MCF 10A (cell line): Measurements from ENCODE around the gene YLPM1. TPM values are rescaled to one million over a fixed set of nuclear protein-coding genes. Genes with fewer than 3 reads are reported as not detected.

ENCODE experiments used
- BruUV-seq: library from RNA; stranded (reverse); fragments of 400-500 nt; replicated peaks from 2 replicates; lab custom pipeline; 2021; lab: Mats Ljungman, UMichigan
- CTCF ChIA-PET: fragments of 300-600 bp; sonication (Branson Sonifier 250); formaldehyde crosslinking; extraction: SDS; loops from one replicate; lab custom pipeline; 2021; ENCODE audit warnings: antibody characterized with exemption, inconsistent platforms; lab: Yijun Ruan, JAX
- POLR2A ChIA-PET: fragments of 300-600, 350-650 bp; sonication (Branson Sonifier 250); formaldehyde crosslinking; extraction: SDS; loops from one replicate; lab custom pipeline; 2020; ENCODE audit warnings: antibody characterized with exemption, inconsistent platforms; lab: Yijun Ruan, JAX
- DNase-seq: peaks from one replicate; pipeline ENCODE4 v3.0.0-alpha.2; 2018; ENCODE audit not compliant: unreplicated experiment
- H3K27ac Mint-ChIP-seq: one replicate; pipeline ENCODE4 v1.8.0; 2022; ENCODE audit warnings: mild to moderate bottlenecking, low read depth, mixed read lengths; ENCODE audit not compliant: unreplicated experiment
- H3K27me3 Mint-ChIP-seq: one replicate; pipeline ENCODE4 v1.8.0; 2022; ENCODE audit warnings: mixed read lengths; ENCODE audit not compliant: insufficient read depth, unreplicated experiment
- H3K36me3 Mint-ChIP-seq: one replicate; pipeline ENCODE4 v1.8.0; 2022; ENCODE audit warnings: mild to moderate bottlenecking, moderate library complexity, mixed read lengths; ENCODE audit not compliant: insufficient read depth, unreplicated experiment
- H3K4me1 Mint-ChIP-seq: one replicate; pipeline ENCODE4 v1.8.0; 2022; ENCODE audit warnings: mixed read lengths; ENCODE audit not compliant: insufficient read depth, unreplicated experiment
- H3K4me3 Mint-ChIP-seq: one replicate; pipeline ENCODE4 v1.8.0; 2022; ENCODE audit warnings: mild to moderate bottlenecking, moderate library complexity, mixed read lengths; ENCODE audit not compliant: unreplicated experiment
- H3K9me3 Mint-ChIP-seq: one replicate; pipeline ENCODE4 v1.8.0; 2022; ENCODE audit warnings: mixed read lengths; ENCODE audit not compliant: unreplicated experiment
- intact Hi-C: fragments of 100-400 bp; cut with micrococcal nuclease; formaldehyde crosslinking; loops from 2 replicates; pipeline ENCODE4 v1.14.1; 2022
- total RNA-seq: library from RNA; stranded (reverse); gene quantifications from 2 replicates; pipeline ENCODE4 v1.2.3, GENCODE V29; 2022
- TF ChIP-seq, protein P1 (sequence below): fragments of 200-600 bp; IDR thresholded peaks from one replicate; pipeline ENCODE4 v1.8.0; 2022; ENCODE audit warnings: antibody characterized with exemption, mild to moderate bottlenecking; ENCODE audit not compliant: unreplicated experiment

Gene YLPM1
- total RNA-seq, 1 experiment from 2014 or later: 40.5 TPM

DNA sequence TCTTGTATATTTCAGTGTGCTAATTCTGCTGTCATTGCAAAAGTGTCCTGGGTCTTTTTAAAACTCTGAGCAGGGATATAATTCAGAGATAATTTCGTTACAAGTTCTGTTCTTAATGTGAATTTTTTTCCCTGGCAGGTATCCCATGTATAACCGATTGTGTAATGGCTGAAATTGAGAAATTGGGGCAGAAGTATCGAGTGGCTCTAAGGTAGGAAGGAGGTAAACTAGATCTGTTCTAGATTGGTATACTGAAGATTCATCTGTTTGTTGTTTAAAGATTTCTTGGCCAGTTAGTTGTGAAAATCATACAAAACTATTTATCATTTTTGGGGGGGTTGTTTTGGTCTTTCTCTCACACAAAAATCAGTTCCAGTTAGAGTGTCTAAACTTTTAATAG lies 40.0 kb upstream of the YLPM1 start:
- H3K27ac Mint-ChIP-seq: no peak overlapping the region
- POLR2A ChIA-PET: no interaction called here
- H3K4me1 Mint-ChIP-seq: no peaks in the 10 kb centered on the region
- no peak overlapping the region for H3K4me3 Mint-ChIP-seq
- TF ChIP-seq, protein P1, sequence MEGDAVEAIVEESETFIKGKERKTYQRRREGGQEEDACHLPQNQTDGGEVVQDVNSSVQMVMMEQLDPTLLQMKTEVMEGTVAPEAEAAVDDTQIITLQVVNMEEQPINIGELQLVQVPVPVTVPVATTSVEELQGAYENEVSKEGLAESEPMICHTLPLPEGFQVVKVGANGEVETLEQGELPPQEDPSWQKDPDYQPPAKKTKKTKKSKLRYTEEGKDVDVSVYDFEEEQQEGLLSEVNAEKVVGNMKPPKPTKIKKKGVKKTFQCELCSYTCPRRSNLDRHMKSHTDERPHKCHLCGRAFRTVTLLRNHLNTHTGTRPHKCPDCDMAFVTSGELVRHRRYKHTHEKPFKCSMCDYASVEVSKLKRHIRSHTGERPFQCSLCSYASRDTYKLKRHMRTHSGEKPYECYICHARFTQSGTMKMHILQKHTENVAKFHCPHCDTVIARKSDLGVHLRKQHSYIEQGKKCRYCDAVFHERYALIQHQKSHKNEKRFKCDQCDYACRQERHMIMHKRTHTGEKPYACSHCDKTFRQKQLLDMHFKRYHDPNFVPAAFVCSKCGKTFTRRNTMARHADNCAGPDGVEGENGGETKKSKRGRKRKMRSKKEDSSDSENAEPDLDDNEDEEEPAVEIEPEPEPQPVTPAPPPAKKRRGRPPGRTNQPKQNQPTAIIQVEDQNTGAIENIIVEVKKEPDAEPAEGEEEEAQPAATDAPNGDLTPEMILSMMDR: no peak
- no peak for DNase-seq
- no TSS peak for BruUV-seq
- no peaks in the 10 kb centered on the region for H3K27me3 Mint-ChIP-seq
- intact Hi-C loops: no loop called here
- H3K36me3 Mint-ChIP-seq: peaks cover 68% of the 10 kb centered on the region
- no peaks in the 10 kb centered on the region for H3K9me3 Mint-ChIP-seq
- CTCF ChIA-PET: interaction anchor here (0.6 kb wide), 1 partner anchor 40 kb away, joined by 3 read pairs; the partner anchor contains the start of gene YLPM1

DNA sequence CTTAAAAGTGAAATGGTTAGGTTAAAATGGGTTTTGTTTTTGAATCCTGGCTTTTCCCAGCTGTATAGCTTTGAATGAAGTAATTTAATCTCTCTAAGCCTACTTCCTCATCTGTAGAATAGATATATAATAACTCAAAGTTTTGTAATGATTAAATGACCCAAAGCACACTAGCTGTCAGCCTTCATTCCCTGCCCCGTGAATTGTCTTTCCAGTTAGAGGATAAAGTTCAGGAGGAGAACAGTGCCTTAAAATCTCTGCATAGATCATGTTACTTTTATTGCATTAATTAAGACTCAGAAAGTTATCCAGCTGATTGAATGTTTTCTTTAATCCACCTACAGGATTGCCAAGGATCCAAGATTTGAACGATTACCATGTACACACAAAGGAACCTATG lies 30.7 kb upstream of the YLPM1 start:
- ChIA-PET CTCF (no interaction called here), POLR2A (interaction anchor here (0.6 kb wide), 1 partner anchor 160 kb away, joined by 6 read pairs; no protein-coding TSS in a partner anchor)
- TF ChIP-seq, protein P1: no peak
- H3K27me3 Mint-ChIP-seq: no peaks in the 10 kb centered on the region
- no TSS peak for BruUV-seq
- H3K27ac Mint-ChIP-seq: no peak overlapping the region
- peaks cover 51% of the 10 kb centered on the region for H3K36me3 Mint-ChIP-seq
- H3K4me1 Mint-ChIP-seq: no peaks in the 10 kb centered on the region
- DNase-seq: no peak
- intact Hi-C loops: no loop called here
- no peak overlapping the region for H3K4me3 Mint-ChIP-seq
- no peaks in the 10 kb centered on the region for H3K9me3 Mint-ChIP-seq

DNA sequence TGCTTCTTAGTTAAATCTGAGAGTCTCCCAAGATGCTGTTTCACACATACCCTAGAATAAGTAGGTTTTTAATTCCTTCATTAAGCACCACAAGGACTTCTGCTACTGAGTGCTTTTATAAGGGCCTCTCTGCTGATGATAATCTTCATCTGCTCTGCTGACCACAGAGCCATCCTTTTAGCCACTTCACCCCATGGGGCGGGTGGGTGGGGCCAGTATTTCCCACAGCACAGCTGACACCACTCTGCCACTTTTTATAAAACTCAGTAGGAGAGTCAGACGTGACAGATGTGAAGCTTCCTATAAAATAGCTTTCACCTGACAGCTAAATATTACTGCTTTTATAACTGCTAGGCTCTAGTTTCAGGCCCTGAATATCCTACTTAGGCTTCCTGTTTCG lies 29.9 kb upstream of the YLPM1 start:
- TF ChIP-seq, protein P1: no peak
- Mint-ChIP-seq H3K9me3 (no peaks in the 10 kb centered on the region), H3K27ac (no peak overlapping the region), H3K4me1 (no peaks in the 10 kb centered on the region), H3K36me3 (peaks cover 59% of the 10 kb centered on the region), H3K4me3 (no peak overlapping the region), H3K27me3 (no peaks in the 10 kb centered on the region)
- ChIA-PET POLR2A (interaction anchor here (0.7 kb wide), 1 partner anchor 31 kb away, joined by 3 read pairs; no protein-coding TSS in a partner anchor), CTCF (no interaction called here)
- no TSS peak for BruUV-seq
- no peak for DNase-seq
- intact Hi-C loops: no loop called here

DNA sequence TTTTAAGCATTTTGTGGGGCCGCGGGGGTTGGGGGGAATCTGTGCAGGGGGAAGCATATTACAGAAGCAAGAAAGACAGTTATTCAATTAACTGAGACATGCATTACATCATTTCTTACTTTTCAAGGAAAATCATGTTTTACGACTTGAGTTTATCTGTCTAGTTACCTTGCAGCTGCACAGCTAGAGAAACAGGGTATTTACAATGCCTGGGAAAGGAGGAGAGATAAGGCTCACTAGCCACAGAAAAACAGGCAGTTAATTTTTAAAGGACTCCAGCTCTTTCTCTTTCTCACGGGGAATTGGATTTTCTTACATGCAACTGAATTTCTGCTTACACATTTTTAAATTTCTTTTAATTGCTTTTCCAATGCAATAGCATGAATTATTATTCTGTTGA lies 28.0 kb upstream of the YLPM1 start:
- intact Hi-C loops: no loop called here
- ChIA-PET CTCF (interaction anchor here (0.6 kb wide), 1 partner anchor 126 kb away, joined by 3 read pairs; no protein-coding TSS in a partner anchor), POLR2A (interaction anchor here (0.8 kb wide), 1 partner anchor 60 kb away, joined by 3 read pairs; no protein-coding TSS in a partner anchor)
- Mint-ChIP-seq H3K9me3 (no peaks in the 10 kb centered on the region), H3K27ac (no peak overlapping the region), H3K36me3 (peaks cover 64% of the 10 kb centered on the region), H3K4me3 (no peak overlapping the region), H3K27me3 (no peaks in the 10 kb centered on the region), H3K4me1 (no peaks in the 10 kb centered on the region)
- TF ChIP-seq, protein P1: no peak
- no peak for DNase-seq
- BruUV-seq: TSS peak; percentile 44
